AG10803 (cell line): ENCODE measurements around the gene NECTIN2.
"Not testable (repeated sequence)": the region's sequence is repeated elsewhere in the genome, so short reads cannot be mapped to it uniquely, and the experiment has no call there.

Experiments used
- DNase-seq: peaks from one replicate; pipeline ENCODE4 v3.0.0; 2010; ENCODE audit warnings: low read depth
- H3K4me3 ChIP-seq: 2 replicates; pipeline ENCODE4 v1.5.1; 2011; ENCODE audit warnings: mild to moderate bottlenecking, low read length, control low read depth
- TF ChIP-seq, protein P1 (sequence below): conservative IDR thresholded peaks from 2 replicates; pipeline ENCODE4 v1.5.1; 2011; ENCODE audit warnings: mild to moderate bottlenecking, low read length, control low read depth, inconsistent platforms

NECTIN2 gene

DNA sequence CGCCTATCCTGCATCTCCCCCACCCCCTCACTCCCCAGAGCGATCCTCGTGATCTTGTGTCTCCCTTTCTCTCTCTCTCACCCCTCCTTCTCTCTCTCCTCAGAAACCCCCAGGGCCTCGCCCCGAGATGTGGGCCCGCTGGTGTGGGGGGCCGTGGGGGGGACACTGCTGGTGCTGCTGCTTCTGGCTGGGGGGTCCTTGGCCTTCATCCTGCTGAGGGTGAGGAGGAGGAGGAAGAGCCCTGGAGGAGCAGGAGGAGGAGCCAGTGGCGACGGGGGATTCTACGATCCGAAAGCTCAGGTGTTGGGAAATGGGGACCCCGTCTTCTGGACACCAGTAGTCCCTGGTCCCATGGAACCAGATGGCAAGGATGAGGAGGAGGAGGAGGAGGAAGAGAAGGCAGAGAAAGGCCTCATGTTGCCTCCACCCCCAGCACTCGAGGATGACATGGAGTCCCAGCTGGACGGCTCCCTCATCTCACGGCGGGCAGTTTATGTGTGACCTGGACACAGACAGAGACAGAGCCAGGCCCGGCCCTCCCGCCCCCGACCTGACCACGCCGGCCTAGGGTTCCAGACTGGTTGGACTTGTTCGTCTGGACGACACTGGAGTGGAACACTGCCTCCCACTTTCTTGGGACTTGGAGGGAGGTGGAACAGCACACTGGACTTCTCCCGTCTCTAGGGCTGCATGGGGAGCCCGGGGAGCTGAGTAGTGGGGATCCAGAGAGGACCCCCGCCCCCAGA, 32.2 kb downstream of the NECTIN2 start:
- TF ChIP-seq, protein P1, sequence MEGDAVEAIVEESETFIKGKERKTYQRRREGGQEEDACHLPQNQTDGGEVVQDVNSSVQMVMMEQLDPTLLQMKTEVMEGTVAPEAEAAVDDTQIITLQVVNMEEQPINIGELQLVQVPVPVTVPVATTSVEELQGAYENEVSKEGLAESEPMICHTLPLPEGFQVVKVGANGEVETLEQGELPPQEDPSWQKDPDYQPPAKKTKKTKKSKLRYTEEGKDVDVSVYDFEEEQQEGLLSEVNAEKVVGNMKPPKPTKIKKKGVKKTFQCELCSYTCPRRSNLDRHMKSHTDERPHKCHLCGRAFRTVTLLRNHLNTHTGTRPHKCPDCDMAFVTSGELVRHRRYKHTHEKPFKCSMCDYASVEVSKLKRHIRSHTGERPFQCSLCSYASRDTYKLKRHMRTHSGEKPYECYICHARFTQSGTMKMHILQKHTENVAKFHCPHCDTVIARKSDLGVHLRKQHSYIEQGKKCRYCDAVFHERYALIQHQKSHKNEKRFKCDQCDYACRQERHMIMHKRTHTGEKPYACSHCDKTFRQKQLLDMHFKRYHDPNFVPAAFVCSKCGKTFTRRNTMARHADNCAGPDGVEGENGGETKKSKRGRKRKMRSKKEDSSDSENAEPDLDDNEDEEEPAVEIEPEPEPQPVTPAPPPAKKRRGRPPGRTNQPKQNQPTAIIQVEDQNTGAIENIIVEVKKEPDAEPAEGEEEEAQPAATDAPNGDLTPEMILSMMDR = no peak

DNA sequence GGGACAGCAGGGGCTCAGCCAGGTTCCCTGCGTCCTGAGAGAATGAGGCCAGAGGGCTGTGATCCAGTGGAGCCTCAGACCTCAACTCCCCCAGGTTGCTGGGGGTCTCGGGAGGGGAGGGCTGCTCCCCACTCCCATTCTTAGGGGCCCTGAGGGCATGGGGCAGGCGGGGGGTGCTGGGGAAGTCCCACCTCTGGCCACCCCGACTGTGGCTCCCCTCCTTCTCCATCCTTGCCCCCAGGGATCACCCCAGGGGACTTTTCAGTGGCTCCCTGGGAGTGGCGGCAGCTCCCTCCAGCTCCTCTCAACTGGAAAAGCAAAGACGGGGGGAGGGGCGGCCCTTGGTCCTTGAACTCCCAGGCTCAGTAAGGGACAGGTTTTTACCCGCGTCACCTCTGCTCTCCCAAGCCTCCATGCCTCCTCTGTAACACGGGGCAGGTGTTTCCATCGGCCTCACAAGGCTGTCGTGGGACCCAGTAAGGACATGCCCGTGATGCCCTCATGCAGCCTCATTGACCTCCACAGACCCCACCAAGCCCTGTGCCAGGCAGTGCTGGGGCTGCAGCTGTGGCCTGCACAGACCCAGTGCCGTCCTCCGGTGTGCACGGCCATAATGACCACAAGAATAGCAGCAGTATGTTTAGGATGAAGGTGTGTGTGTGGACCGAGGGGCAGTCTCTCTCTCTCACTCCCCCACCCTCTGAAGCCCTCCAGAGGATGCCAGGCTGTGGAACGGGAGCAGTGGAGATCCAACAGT, 33.4 kb downstream of the NECTIN2 start:
- no peak overlapping the region for H3K4me3 ChIP-seq
- DNase-seq = no peak
- TF ChIP-seq, protein P1 = no peak

More for the DNA sequence above, 32.2 kb downstream of the NECTIN2 start:
- H3K4me3 ChIP-seq = no peak overlapping the region
- no peak for DNase-seq

DNA sequence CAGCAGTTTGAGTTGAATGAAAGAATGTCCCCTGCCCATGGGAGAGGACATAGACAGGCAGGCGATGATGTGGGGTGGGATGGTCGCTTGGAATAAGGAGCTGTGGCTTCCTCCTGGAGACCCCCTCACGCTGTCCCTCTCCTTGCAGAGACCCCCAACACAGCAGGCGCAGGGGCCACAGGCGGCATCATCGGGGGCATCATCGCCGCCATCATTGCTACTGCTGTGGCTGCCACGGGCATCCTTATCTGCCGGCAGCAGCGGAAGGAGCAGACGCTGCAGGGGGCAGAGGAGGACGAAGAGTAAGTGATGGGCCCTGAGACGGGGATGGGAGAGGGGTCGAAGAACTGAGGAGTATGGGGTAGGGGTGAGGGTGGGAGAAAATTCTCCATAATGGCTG, 36.0 kb downstream of the NECTIN2 start:
- DNase-seq = no peak
- H3K4me3 ChIP-seq = no peak overlapping the region
- TF ChIP-seq, protein P1 = no peak

DNA sequence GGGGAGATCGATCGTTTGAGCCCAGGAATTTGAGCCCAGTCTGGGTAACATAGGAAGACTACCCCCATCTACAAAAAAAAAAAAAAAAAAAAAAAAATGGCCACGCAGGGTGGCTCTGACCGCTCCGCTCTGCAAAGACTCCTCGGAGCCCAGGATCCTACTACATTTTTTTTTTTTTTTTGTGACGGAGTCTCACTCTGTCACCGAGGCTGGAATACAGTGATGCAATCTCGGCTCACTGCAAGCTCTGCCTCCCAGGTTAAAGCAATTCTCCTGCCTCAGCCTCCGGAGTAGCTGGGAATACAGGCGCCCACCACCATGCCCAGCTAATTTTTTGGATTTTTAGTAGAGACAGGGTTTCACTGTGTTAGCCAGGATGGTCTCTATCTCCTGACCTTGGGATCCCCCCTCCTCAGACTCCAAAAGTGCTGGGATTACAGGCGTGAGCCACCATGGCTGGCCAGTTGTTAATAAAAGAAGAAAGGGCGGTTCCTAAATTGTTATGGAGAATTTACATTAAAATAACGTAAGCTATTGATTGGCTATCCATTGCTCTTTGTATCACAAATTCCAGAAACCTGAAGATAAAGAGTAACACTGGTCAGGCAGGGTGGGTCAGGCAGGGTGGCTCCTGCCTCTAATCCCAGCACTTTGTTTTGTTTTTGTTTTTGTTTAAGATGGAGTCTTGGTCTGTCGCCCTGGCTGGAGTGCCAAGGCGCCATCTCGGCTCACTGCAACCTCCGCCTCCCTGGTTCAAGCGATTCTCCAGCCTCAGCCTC, 36.7 kb downstream of the NECTIN2 start:
- not testable (repeated sequence) for H3K4me3 ChIP-seq, DNase-seq

DNA sequence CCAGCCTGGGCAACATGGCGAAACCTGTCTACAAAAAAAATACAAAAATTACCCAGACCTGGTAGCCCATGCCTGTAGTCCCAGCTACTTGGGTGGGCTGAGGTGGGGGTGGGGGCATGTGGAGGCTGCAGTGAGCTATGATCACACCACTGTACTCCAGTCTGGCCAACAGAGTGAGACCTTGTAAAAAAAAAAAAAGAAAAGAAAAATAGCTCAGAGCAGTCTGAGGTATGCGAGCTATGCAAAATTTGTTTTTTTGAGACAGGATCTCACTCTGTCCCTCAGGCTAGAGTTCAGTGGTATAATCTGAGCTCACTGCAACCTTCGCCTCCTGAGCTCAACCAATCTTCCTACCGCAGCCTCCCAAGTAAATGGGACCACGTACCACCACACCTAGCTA, 37.8 kb downstream of the NECTIN2 start:
- DNase-seq = peak; percentile 21
- TF ChIP-seq, protein P1 = no peak
- H3K4me3 ChIP-seq = no peak overlapping the region

DNA sequence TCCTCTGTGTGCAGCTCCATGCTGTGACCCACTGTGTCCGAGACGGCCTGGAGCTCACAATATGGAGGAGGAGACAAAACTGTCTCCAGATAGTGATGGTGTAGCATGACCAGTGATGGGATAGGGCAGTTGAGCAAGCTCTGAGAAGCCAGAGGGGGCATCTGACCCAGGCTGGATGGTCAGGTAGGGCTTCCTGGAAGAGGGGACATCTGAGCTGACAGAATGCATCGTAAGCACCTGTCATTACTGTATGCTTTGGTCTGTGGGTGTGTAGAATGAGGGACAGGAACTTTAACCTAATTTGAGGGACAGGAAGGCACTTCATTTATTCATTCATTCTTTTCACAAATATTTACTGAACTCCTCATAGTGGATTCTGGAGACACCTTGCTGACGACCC, 38.5 kb downstream of the NECTIN2 start:
- DNase-seq = no peak
- no peak overlapping the region for H3K4me3 ChIP-seq
- TF ChIP-seq, protein P1 = no peak

DNA sequence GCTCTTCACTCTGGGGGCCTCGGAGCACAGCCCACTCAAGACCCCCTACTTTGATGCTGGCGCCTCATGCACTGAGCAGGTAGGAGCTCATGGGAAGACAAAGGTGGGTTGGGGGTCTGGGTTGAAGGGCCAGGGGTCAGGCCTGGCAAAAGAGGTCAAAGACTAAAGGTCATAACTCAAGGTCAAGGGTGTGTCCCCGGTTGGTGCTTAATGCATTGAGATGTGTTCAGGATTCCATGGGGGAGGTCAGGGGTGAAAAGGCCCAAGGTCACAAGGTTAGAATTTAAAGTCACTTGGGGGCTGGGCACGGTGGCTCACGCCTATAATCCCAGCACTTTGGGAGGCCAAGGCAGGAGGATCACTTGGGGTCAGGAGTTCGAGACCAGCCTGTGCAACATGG, 40.0 kb downstream of the NECTIN2 start:
- TF ChIP-seq, protein P1 = no peak
- no peak for DNase-seq
- H3K4me3 ChIP-seq = no peak overlapping the region
